ENCODE data around the gene KRTAP10-12. TPM values are rescaled to one million over a fixed set of nuclear protein-coding genes. Genes with fewer than 3 reads are reported as not detected.

KRTAP10-12 gene
- total RNA-seq, 4 donors from 2014 or later, result 1.3 to 2.9 TPM; not detected in 2

DNA sequence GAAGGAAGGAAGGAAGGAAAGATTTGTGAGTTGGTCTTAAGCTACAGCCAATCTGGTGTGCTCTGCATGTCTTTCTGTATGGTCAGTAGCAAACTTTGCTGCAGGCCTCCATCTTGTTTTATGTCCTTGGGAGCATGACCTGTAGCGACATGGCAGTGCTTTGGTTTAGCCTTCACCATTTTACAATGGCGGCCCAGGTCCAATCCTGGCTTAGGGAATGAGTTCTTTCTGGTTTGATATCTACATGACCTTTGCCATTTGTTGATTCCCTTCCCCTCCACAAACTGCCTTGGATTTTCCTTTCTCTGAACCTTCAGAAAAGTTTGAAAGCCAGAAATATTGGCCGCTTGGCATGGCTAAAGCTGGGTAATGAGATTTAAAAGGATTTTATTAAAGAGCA lies 44.9 kb downstream of the KRTAP10-12 start:
- Histone ChIP-seq H3K27me3 (no peaks in the 10 kb centered on the region), H3K27ac (no peak overlapping the region), H3K36me3 (no peaks in the 10 kb centered on the region), H3K9me3 (no peaks in the 10 kb centered on the region), H3K4me1 (no peaks in the 10 kb centered on the region), H3K4me3 (no peak overlapping the region)
- TF ChIP-seq POLR2A (IDR thresholded peaks at IDR 0.05) (no peak), CTCF (IDR thresholded peaks at IDR 0.05) (no peak), EP300 (IDR thresholded peaks at IDR 0.05) (no peak), POLR2AphosphoS5 (IDR thresholded peaks at IDR 0.05) (no peak)
- DNase-seq (ENCODE audit: low spot score in 2 of 2), result peak in 1 of 2 donors; percentile 13
- 94% methylated on average over 3 of the region's 3 CpGs for WGBS

- Histone ChIP-seq H3K27ac (no peak overlapping the region), H3K9me3 (no peaks in the 10 kb centered on the region), H3K4me3 (no peak overlapping the region), H3K36me3 (no peaks in the 10 kb centered on the region), H3K27me3 (no peaks in the 10 kb centered on the region), H3K4me1 (no peaks in the 10 kb centered on the region)
- no peak for DNase-seq (ENCODE audit: low spot score in 2 of 2)
- no peak for TF ChIP-seq EP300 (IDR thresholded peaks at IDR 0.05)
- no peak for TF ChIP-seq POLR2A (IDR thresholded peaks at IDR 0.05)
- TF ChIP-seq CTCF (IDR thresholded peaks at IDR 0.05), result no peak
- no peak for TF ChIP-seq POLR2AphosphoS5 (IDR thresholded peaks at IDR 0.05)
- WGBS, result 72% methylated on average over 1 of the region's 1 CpG
Observed at GRCh38 chr21:44742418-44743153, 45.6 kb downstream of the KRTAP10-12 start.

Other genes starting within 250 kb of the KRTAP10-12 start
- gene LRRC3, start 241.7 kb upstream of the KRTAP10-12 start, total RNA-seq, result 1 to 10 TPM; 3.9 to 6.2 (median 4.7) TPM
- gene KRTAP10-1, start 157.0 kb upstream of the KRTAP10-12 start, total RNA-seq, result 1 to 10 TPM in 2 of 4 donors, under 1 TPM in 1, not detected in 1; 0.83 to 8.5 (median 2.6) TPM
- gene KRTAP10-2, start 145.7 kb upstream of the KRTAP10-12 start, total RNA-seq, result 10 to 100 TPM in 2 of 4 donors, under 1 TPM in 1, not detected in 1; 0.76 to 11.1 (median 10.1) TPM
- gene KRTAP10-3, start 138.4 kb upstream of the KRTAP10-12 start, total RNA-seq, result 1 to 10 TPM in 3 of 4 donors, not detected in 1; 1.1 to 5.8 (median 3.3) TPM
- gene KRTAP10-4, start 123.4 kb upstream of the KRTAP10-12 start, total RNA-seq, result 10 to 100 TPM in 1 of 4 donors, 1 to 10 TPM in 2, not detected in 1; 2.7 to 11.8 (median 4.9) TPM
- gene KRTAP10-5, start 116.6 kb upstream of the KRTAP10-12 start, total RNA-seq, result 10 to 100 TPM in 1 of 4 donors, 1 to 10 TPM in 1, under 1 TPM in 1, not detected in 1; 0.76 to 11.1 (median 1.7) TPM
- gene KRTAP10-6, start 104.7 kb upstream of the KRTAP10-12 start, total RNA-seq, result 1 to 10 TPM in 2 of 4 donors, not detected in 2; 2.0 to 3.1 TPM
- gene KRTAP10-7, start 96.6 kb upstream of the KRTAP10-12 start, total RNA-seq, result 10 to 100 TPM in 1 of 4 donors, 1 to 10 TPM in 2, not detected in 1; 3.7 to 12.9 (median 4.2) TPM
- 1 to 10 TPM in 2 of 4 donors, not detected in 2; 1.3 to 7.2 TPM for gene KRTAP10-8, start 85.1 kb upstream of the KRTAP10-12 start, total RNA-seq
- gene KRTAP10-9, start 70.1 kb upstream of the KRTAP10-12 start, total RNA-seq, result 1 to 10 TPM in 2 of 4 donors, not detected in 2; 1.6 to 9.9 TPM
- gene KRTAP10-10, start 59.8 kb upstream of the KRTAP10-12 start, total RNA-seq, result 1 to 10 TPM in 2 of 4 donors, not detected in 2; 3.3 to 8.0 TPM
- gene KRTAP10-11, start 50.8 kb upstream of the KRTAP10-12 start, total RNA-seq, result 10 to 100 TPM in 1 of 4 donors, 1 to 10 TPM in 2, not detected in 1; 1.9 to 11.7 (median 3.5) TPM
- not detected for gene KRTAP12-4, start 42.5 kb upstream of the KRTAP10-12 start, total RNA-seq
- 10 to 100 TPM in 1 of 4 donors, 1 to 10 TPM in 1, not detected in 2; 3.2 to 11.5 TPM for gene KRTAP12-3, start 39.2 kb upstream of the KRTAP10-12 start, total RNA-seq
- gene KRTAP12-2, start 30.2 kb upstream of the KRTAP10-12 start, total RNA-seq, result 10 to 100 TPM in 1 of 4 donors, 1 to 10 TPM in 2, not detected in 1; 5.6 to 29.3 (median 8.2) TPM
- gene KRTAP12-1, start 15.0 kb upstream of the KRTAP10-12 start, total RNA-seq, result 10 to 100 TPM in 1 of 4 donors, 1 to 10 TPM in 1, not detected in 2; 6.0 to 32.1 TPM
- under 1 TPM in 3 of 4 donors, not detected in 1; 0.21 to 0.59 (median 0.32) TPM for gene TSPEAR, start 14.4 kb downstream of the KRTAP10-12 start, total RNA-seq
- 100 to 1,000 TPM in 2 of 4 donors, 10 to 100 TPM in 2; 62.5 to 126 (median 91.6) TPM for gene UBE2G2, start 104.6 kb downstream of the KRTAP10-12 start, total RNA-seq
- 10 to 100 TPM; 30.5 to 38.3 (median 35.9) TPM for gene SUMO3, start 120.9 kb downstream of the KRTAP10-12 start, total RNA-seq
- 100 to 1,000 TPM; 114 to 172 (median 143) TPM for gene PTTG1IP, start 176.5 kb downstream of the KRTAP10-12 start, total RNA-seq
- gene ITGB2, start 223.7 kb downstream of the KRTAP10-12 start, total RNA-seq, result 10 to 100 TPM; 11.2 to 18.8 (median 15.3) TPM
- gene SLX9, start 242.9 kb downstream of the KRTAP10-12 start, total RNA-seq, result 10 to 100 TPM; 13.4 to 16.9 (median 14.4) TPM